Myocyte (in vitro differentiated cells): ENCODE results near the gene ZZZ3. TPM values are rescaled to one million over a fixed set of nuclear protein-coding genes. Genes with fewer than 3 reads are reported as not detected.

Experiments
- total RNA-seq: library from RNA; depleted of rRNA; stranded (reverse); fragments of >200 nt; gene quantifications from 2 replicates; pipeline ENCODE4 v1.2.3, GENCODE V29; 2014

ZZZ3 gene
- total RNA-seq, 1 donor from 2014 or later, result 68.3 TPM

Other genes starting within 250 kb of the ZZZ3 start
- gene USP33, start 77.2 kb upstream of the ZZZ3 start, total RNA-seq, result 35.6 and 42.9 TPM in 2 replicates
- 9.6 and 14.4 TPM in 2 replicates for gene MIGA1, start 97.0 kb upstream of the ZZZ3 start, total RNA-seq
- gene NEXN, start 206.0 kb upstream of the ZZZ3 start, total RNA-seq, result 100 and 144 TPM in 2 replicates